RWPE2 (cell line): ENCODE measurements around the gene RUVBL1.

Source experiments
- ATAC-seq: fragments of 200-7000 bp; cut with Tn5 transposase; 3 replicates; pipeline ENCODE4 v1.9.1; 2021; ENCODE audit warnings: low read depth
- DNase-seq: peaks from one replicate; pipeline ENCODE4 v3.0.0-alpha.2; 2020; ENCODE audit warnings: low spot score
- H3K27ac ChIP-seq: fragments of 450-650 bp; 2 replicates; pipeline ENCODE4 v1.5.1; 2017; ENCODE audit warnings: mild to moderate bottlenecking; ENCODE audit not compliant: poor library complexity, severe bottlenecking
- H3K27me3 ChIP-seq: fragments of 250-450 bp; sonication (Bioruptor Pico); 2 replicates; pipeline ENCODE4 v1.5.1; 2021; ENCODE audit warnings: mild to moderate bottlenecking, moderate library complexity; ENCODE audit not compliant: insufficient read depth, poor library complexity, severe bottlenecking
- H3K36me3 ChIP-seq: fragments of 250-450 bp; sonication (Bioruptor Pico); 2 replicates; pipeline ENCODE4 v1.5.1; 2020; ENCODE audit warnings: low read depth, mild to moderate bottlenecking, moderate library complexity
- H3K4me1 ChIP-seq: fragments of 250-450 bp; sonication (Bioruptor Pico); 2 replicates; pipeline ENCODE4 v1.5.1; 2021; ENCODE audit warnings: mild to moderate bottlenecking, moderate library complexity; ENCODE audit not compliant: insufficient read depth, poor library complexity, severe bottlenecking
- H3K4me3 ChIP-seq: fragments of 250-450 bp; sonication (Bioruptor Pico); 2 replicates; pipeline ENCODE4 v1.5.1; 2021; ENCODE audit warnings: mild to moderate bottlenecking, moderate library complexity; ENCODE audit not compliant: severe bottlenecking
- H3K9me3 ChIP-seq: fragments of 250-450 bp; sonication (Bioruptor Pico); 2 replicates; pipeline ENCODE4 v1.5.1; 2021; ENCODE audit warnings: mild to moderate bottlenecking, moderate library complexity; ENCODE audit not compliant: severe bottlenecking
- CTCF ChIP-seq: fragments of 450-650 bp; IDR thresholded peaks from one replicate; pipeline ENCODE4 v1.5.1; 2017; ENCODE audit warnings: mild to moderate bottlenecking, moderate library complexity; ENCODE audit not compliant: poor library complexity, severe bottlenecking

RUVBL1 gene

GRCh38 chr3:128080323-128081080 lies 43.1 kb downstream of the RUVBL1 start:
- H3K27ac ChIP-seq = no peak overlapping the region
- DNase-seq (peak; percentile 7), ATAC-seq (peak; percentile 35; the same call in 2 of the 3 replicates)
- no peak overlapping the region for H3K4me3 ChIP-seq
- H3K27me3 ChIP-seq = no peaks in the 10 kb centered on the region
- no peaks in the 10 kb centered on the region for H3K9me3 ChIP-seq
- TF ChIP-seq CTCF = no peak
- H3K4me1 ChIP-seq = peaks cover 3% of the 10 kb centered on the region
- H3K36me3 ChIP-seq = peaks cover 59% of the 10 kb centered on the region

- Histone ChIP-seq H3K9me3 (no peaks in the 10 kb centered on the region), H3K36me3 (peaks cover 52% of the 10 kb centered on the region), H3K4me1 (peaks cover 8% of the 10 kb centered on the region), H3K4me3 (no peak overlapping the region), H3K27me3 (no peaks in the 10 kb centered on the region), H3K27ac (no peak overlapping the region)
- DNase-seq (no peak), ATAC-seq (no peak)
- no peak for TF ChIP-seq CTCF
Measured at GRCh38 chr3:128079823-128080222, 43.8 kb downstream of the RUVBL1 start.

GRCh38 chr3:128078875-128079274 lies 44.7 kb downstream of the RUVBL1 start:
- Histone ChIP-seq H3K36me3 (peaks cover 55% of the 10 kb centered on the region), H3K27ac (no peak overlapping the region), H3K4me3 (no peak overlapping the region)

GRCh38 chr3:128078322-128078721 lies 45.3 kb downstream of the RUVBL1 start:
- no peaks in the 10 kb centered on the region for H3K27me3 ChIP-seq
- H3K4me1 ChIP-seq = peaks cover 18% of the 10 kb centered on the region
- no peaks in the 10 kb centered on the region for H3K9me3 ChIP-seq
- no peak for TF ChIP-seq CTCF
- ATAC-seq (no peak), DNase-seq (no peak)
- H3K4me3 ChIP-seq = no peak overlapping the region
- no peak overlapping the region for H3K27ac ChIP-seq
- peaks cover 53% of the 10 kb centered on the region for H3K36me3 ChIP-seq

More at GRCh38 chr3:128078875-128079274, 44.7 kb downstream of the RUVBL1 start:
- TF ChIP-seq CTCF = no peak
- ATAC-seq = no peak
- DNase-seq = no peak
- Histone ChIP-seq H3K9me3 (no peaks in the 10 kb centered on the region), H3K27me3 (no peaks in the 10 kb centered on the region), H3K4me1 (peaks cover 12% of the 10 kb centered on the region)

GRCh38 chr3:128077665-128078064 lies 45.9 kb downstream of the RUVBL1 start:
- ATAC-seq = no peak
- Histone ChIP-seq H3K27ac (no peak overlapping the region), H3K27me3 (no peaks in the 10 kb centered on the region), H3K4me3 (no peak overlapping the region), H3K9me3 (no peaks in the 10 kb centered on the region), H3K4me1 (peaks cover 18% of the 10 kb centered on the region), H3K36me3 (peaks cover 50% of the 10 kb centered on the region)
- no peak for TF ChIP-seq CTCF
- no peak for DNase-seq
